HCT116 (cell line): Measurements from ENCODE around the gene TMEM256.

Source experiments
- EZH2phosphoT487 ChIP-seq: fragments of 200-600 bp; IDR thresholded peaks from 2 replicates; pipeline ENCODE4 v1.6.1; 2018; ENCODE audit warnings: antibody characterized with exemption, borderline replicate concordance
- POLR2A ChIP-seq: IDR thresholded peaks from 2 replicates; pipeline ENCODE4 v1.7.0; 2011; ENCODE audit warnings: borderline replicate concordance; ENCODE audit not compliant: insufficient read depth, insufficient read length; ENCODE audit errors: extremely low read depth
- SIN3A ChIP-seq: IDR thresholded peaks from 2 replicates; pipeline ENCODE4 v1.6.1; 2012; ENCODE audit warnings: low read depth
- ZNF274 ChIP-seq: fragments of 200-500 bp; sonication (Bioruptor generic); IDR thresholded peaks from 2 replicates; pipeline ENCODE4 v1.6.1; 2014; ENCODE audit warnings: mild to moderate bottlenecking, low read depth, low read length, inconsistent platforms
- TF ChIP-seq, protein P1 (sequence below): IDR thresholded peaks from 2 replicates; pipeline ENCODE4 v1.6.1; 2012

DNA sequence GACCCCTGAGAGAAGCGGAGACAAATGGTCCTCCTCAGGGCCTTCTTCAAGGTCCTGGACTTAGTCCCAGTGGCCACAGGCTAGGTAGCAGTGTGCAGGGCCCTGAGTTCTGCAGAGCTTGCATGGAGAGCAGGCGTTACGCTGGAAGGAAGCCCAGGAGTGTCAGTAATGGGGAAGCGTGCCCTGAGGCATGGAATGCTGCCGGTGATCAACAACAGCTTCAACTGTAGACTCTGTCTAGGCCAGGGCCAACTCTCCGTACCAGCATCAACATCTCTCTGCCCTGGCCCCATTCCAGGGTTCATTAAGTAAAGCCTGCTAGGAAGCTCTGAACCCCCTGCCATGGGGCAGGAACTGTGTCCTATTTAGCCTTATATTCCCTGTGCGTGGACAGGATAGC is 23.6 kb downstream of the TMEM256 start:
- TF ChIP-seq SIN3A, result no peak
- no peak for TF ChIP-seq EZH2phosphoT487
- TF ChIP-seq POLR2A, result no peak
- TF ChIP-seq, protein P1, sequence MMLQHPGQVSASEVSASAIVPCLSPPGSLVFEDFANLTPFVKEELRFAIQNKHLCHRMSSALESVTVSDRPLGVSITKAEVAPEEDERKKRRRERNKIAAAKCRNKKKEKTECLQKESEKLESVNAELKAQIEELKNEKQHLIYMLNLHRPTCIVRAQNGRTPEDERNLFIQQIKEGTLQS, result no peak
- TF ChIP-seq ZNF274, result no peak
